Measurements from ENCODE around the gene MAP3K5.

GRCh38 chr6:136710877-136711552 lies 81.3 kb downstream of the MAP3K5 start:
- TF ChIP-seq CTCF (IDR thresholded peaks at IDR 0.05): no peak
- no peak for TF ChIP-seq EP300 (IDR thresholded peaks at IDR 0.05)
- TF ChIP-seq POLR2A (IDR thresholded peaks at IDR 0.05): no peak
